Upper lobe of right lung (tissue), 1 donor: ENCODE data around the gene PDHB. TPM values are rescaled to one million over a fixed set of nuclear protein-coding genes. Genes with fewer than 3 reads are reported as not detected.

Experiments used
- ATAC-seq: fragments of 200-7000 bp; cut with Tn5 transposase; one replicate; pipeline ENCODE4 v1.9.1; 2020; ENCODE audit warnings: mild to moderate bottlenecking, moderate library complexity
- DNase-seq: peaks from one replicate; pipeline ENCODE4 v3.0.0-alpha.2; 2020
- H3K27ac ChIP-seq: fragments of 200-600 bp; one replicate; pipeline ENCODE4 v1.8.0; 2022
- H3K27me3 ChIP-seq: fragments of 200-600 bp; one replicate; pipeline ENCODE4 v1.8.0; 2022; ENCODE audit warnings: mild to moderate bottlenecking
- H3K36me3 ChIP-seq: fragments of 200-600 bp; one replicate; pipeline ENCODE4 v1.8.0; 2022
- H3K4me1 ChIP-seq: fragments of 200-600 bp; one replicate; pipeline ENCODE4 v1.8.0; 2022
- H3K4me3 ChIP-seq: fragments of 200-600 bp; one replicate; pipeline ENCODE4 v1.8.0; 2022; ENCODE audit warnings: mild to moderate bottlenecking
- H3K9me3 ChIP-seq: fragments of 200-600 bp; one replicate; pipeline ENCODE4 v1.8.0; 2022
- intact Hi-C: fragments of 100-400 bp; cut with DNase I; formaldehyde crosslinking; loops from one replicate; pipeline ENCODE4 v1.11.0; 2022
- total RNA-seq: library from RNA; stranded (reverse); fragmentation: NEBNext Ultra II Directional; extraction: Animal tissue kit (Norgen Biotek cat#: 25700); gene quantifications from one replicate; pipeline ENCODE4 v1.2.1, GENCODE V29; 2021
- TF ChIP-seq, protein P1 (sequence below): fragments of 200-600 bp; IDR thresholded peaks from one replicate; pipeline ENCODE4 v1.8.0; 2022; ENCODE audit warnings: antibody characterized with exemption
- donor health status: DM: no; HTN: yes; CAD: no; lungs with severe emphysema.

PDHB gene
- total RNA-seq, 1 donor from 2014 or later: 49.6 TPM

DNA sequence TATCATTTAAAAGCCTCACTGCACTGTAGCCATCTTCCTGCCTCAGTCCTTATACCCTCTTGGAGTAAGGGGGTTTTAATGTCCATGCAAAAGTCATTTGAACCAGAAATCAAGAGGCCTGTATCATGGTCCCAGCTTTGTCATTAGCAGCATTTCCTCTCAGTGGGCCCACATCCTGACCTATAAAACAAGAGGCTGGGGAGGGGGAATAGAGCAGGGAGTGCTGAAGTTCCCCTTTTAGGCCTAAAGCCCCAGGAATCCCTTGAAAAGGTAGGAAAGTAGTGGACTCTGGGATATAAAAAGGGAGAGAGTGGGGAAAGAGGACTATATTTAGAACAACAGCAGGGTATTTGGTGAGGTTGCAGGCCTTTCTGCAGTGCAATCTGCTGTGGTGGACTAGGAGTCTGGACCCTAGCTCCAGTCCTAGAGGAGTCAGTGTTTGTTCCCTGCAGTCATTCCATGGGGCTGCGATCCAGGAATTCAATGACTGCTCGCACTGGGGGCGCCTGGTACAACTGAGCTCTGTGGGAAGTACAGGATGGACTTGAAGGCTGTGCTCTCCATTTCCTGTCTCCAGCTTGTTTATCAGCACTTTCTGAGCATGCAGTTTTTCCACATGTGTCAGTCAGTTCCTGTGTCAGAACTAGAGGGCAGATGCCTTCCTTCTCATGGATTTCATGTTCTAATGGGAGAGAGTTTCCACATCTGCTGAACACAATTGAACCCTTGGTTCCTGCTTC, 46.8 kb downstream of the PDHB start:
- H3K4me1 ChIP-seq: peaks cover 36% of the 10 kb centered on the region
- peaks cover 8% of the 10 kb centered on the region for H3K36me3 ChIP-seq
- H3K9me3 ChIP-seq: no peaks in the 10 kb centered on the region
- H3K4me3 ChIP-seq: no peak overlapping the region
- DNase-seq (no peak), ATAC-seq (peak; percentile 62)
- no peaks in the 10 kb centered on the region for H3K27me3 ChIP-seq
- H3K27ac ChIP-seq: peak overlapping the region; percentile 72
- TF ChIP-seq, protein P1, sequence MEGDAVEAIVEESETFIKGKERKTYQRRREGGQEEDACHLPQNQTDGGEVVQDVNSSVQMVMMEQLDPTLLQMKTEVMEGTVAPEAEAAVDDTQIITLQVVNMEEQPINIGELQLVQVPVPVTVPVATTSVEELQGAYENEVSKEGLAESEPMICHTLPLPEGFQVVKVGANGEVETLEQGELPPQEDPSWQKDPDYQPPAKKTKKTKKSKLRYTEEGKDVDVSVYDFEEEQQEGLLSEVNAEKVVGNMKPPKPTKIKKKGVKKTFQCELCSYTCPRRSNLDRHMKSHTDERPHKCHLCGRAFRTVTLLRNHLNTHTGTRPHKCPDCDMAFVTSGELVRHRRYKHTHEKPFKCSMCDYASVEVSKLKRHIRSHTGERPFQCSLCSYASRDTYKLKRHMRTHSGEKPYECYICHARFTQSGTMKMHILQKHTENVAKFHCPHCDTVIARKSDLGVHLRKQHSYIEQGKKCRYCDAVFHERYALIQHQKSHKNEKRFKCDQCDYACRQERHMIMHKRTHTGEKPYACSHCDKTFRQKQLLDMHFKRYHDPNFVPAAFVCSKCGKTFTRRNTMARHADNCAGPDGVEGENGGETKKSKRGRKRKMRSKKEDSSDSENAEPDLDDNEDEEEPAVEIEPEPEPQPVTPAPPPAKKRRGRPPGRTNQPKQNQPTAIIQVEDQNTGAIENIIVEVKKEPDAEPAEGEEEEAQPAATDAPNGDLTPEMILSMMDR: no peak
- intact Hi-C loops: no loop called here

DNA sequence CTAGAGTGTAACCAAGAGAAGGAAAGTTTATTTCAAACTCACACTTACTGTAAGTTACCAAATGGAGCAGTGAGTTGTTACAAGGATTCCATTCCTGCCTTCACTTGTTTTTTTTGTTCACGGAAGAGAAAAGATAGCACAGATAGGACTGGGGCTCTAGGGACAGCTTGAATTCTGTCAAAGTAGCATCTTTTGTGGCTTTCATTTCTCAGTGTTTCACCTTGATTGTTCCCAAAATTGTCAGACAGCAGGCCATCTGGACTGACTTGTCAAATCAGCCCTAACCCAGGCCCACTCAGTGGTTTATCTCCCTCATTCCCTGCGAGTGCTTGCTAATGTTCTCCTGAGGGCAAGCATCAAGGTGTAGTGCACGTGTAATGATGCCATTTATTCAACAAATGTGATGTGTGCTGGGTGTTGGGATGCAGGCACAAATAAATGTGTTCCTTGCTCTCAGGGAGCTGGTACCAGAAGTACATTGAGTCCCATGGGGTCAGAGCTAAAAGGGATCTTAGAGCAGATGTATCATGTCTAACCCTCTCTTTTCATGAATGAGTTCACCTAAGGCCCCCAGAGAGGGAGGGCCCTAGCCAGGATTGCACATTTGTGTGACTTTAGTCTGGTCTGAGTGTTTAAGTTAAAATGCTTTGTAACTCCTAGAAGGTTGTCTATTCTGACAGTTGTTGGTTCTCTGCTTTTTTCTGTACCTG, 49.1 kb downstream of the PDHB start:
- Histone ChIP-seq H3K4me1 (peaks cover 28% of the 10 kb centered on the region), H3K27ac (no peak overlapping the region), H3K36me3 (peaks cover 8% of the 10 kb centered on the region), H3K27me3 (no peaks in the 10 kb centered on the region), H3K4me3 (no peak overlapping the region), H3K9me3 (no peaks in the 10 kb centered on the region)
- TF ChIP-seq, protein P1: no peak
- no peak for DNase-seq
- no peak for ATAC-seq
- intact Hi-C loops: no loop called here

DNA sequence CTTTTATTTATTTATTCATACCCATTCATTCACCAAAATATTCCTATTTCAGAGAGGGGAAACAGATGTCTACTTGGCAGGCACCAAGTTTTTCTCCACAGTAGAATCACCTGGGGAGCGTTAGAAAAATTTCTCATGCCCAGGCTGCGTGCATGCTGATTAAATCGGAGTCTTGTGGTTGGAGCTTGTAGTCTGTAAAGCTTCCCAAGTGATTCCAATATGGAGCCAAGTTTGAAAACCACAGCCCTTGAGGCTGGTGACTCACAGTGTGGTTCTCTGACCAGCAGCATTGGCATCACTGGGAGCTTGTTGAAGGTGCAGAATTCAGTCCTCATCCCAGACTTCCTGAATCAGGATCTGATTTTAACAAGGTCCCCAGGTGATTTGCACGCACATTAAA, 49.7 kb downstream of the PDHB start:
- H3K4me3 ChIP-seq: no peak overlapping the region
- peaks cover 22% of the 10 kb centered on the region for H3K4me1 ChIP-seq
- intact Hi-C loops: no loop called here
- no peak overlapping the region for H3K27ac ChIP-seq
- TF ChIP-seq, protein P1: no peak
- H3K9me3 ChIP-seq: no peaks in the 10 kb centered on the region
- H3K27me3 ChIP-seq: no peaks in the 10 kb centered on the region
- DNase-seq (no peak), ATAC-seq (no peak)
- H3K36me3 ChIP-seq: peaks cover 8% of the 10 kb centered on the region

DNA sequence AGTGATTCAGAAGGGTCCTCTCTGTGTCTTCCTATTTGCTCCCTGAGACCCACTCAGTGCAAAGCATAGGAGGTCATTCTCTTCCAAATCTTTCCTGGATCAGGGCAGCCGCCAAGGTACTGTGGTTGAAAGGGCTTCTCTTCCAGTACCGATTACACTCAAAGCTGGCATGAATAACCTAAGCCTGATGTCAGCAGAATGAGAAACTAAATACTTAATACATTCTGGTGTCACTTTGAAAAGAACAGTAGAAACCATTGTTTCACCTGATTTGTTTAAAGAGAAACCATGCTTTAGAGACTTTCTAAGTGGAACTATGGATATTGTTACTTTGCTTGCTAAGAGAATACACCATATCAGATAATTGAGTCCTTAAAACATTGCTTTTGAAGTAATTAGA, 50.2 kb downstream of the PDHB start:
- no peaks in the 10 kb centered on the region for H3K27me3 ChIP-seq
- TF ChIP-seq, protein P1: no peak
- intact Hi-C loops: no loop called here
- no peak overlapping the region for H3K27ac ChIP-seq
- peaks cover 18% of the 10 kb centered on the region for H3K4me1 ChIP-seq
- ATAC-seq (no peak), DNase-seq (no peak)
- no peaks in the 10 kb centered on the region for H3K9me3 ChIP-seq
- no peak overlapping the region for H3K4me3 ChIP-seq
- H3K36me3 ChIP-seq: peaks cover 8% of the 10 kb centered on the region

DNA sequence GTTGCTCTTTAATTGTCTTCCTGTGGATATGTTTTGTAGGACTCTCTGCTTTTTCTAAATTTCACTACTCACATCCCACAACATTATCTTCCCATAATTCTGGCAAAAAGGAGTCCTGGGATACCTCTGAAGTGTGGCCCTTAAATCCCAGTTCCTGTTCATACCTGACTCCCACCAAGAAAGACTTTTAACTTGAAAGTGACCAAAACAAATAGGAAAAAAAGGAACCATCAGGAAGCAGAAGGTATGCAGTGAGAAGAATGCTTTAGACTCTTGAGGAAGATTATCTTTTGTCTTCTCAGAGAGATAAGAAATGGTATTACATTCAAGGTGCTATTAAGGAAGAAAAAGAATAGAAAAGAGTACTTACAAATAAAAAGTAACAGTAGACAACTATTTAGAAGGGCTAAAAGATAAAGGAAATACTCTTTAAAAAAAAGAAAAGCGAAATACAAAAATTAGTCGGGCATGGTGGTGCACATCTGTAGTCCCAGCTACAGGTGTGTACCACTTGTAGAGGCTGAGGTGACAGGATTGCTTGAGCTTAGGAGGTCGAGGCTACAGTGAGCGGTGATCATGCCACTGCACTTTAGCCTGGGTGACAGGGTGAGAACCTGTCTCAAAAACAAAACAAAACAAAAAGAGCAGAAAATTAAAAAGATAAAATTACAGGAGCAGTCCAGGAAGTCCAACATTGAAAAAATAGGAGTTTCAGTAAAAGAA, 54.1 kb downstream of the PDHB start:
- TF ChIP-seq, protein P1: no peak
- Histone ChIP-seq H3K27ac (no peak overlapping the region), H3K4me1 (no peaks in the 10 kb centered on the region), H3K27me3 (no peaks in the 10 kb centered on the region), H3K4me3 (no peak overlapping the region), H3K36me3 (peaks cover 8% of the 10 kb centered on the region), H3K9me3 (no peaks in the 10 kb centered on the region)
- no peak for DNase-seq
- intact Hi-C loops: no loop called here
- ATAC-seq: no peak
